HG03439 (cell line): ENCODE data around the gene KCNT2.
"Not testable (repeated sequence)": the region's sequence is repeated elsewhere in the genome, so short reads cannot be mapped to it uniquely, and the experiment has no call there.

ENCODE experiments used
- ATAC-seq: cut with Tn5 transposase; IDR thresholded peaks from one replicate; pipeline ENCODE4 v1.9.1; 2021; ENCODE audit warnings: mild to moderate bottlenecking, moderate library complexity; ENCODE audit not compliant: unreplicated experiment

KCNT2 gene

DNA sequence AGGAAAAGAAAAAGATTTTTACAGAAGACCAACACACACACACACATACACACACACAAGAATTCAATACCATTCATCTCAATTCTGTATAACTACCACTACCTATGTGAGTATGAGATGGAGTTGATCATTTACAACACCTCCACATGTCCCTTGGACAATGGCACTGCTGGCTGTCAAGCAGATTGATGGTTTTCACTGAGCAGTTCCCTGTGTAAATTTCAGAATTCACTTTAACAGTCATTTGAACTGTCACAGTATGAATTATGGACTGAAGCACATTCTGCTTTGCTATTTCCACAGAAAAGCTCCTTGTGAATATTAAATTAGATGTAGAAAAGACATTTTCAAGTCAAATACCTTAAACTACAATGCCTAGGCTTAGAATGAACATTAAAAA lies 14.3 kb downstream of the KCNT2 start:
- ATAC-seq, result no peak

DNA sequence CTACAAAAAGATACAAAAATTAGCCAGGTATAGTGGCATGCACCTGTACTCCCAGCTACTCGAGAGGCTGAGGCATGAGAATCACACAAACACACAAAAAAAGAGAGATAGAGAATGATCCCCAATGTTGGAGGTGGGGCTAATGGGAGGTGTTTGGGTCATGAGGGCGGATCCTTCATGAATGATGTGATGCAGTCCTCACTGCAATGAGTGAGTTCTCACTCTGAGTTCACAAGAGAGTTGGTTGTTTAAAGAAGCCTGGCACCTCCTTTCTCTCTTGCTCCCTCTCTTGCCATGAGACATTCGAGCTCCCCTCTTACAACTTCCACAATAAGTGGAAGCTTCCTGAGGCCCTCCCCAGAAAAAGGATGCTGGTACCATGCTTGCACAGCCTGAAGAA lies 17.3 kb downstream of the KCNT2 start:
- no peak for ATAC-seq

DNA sequence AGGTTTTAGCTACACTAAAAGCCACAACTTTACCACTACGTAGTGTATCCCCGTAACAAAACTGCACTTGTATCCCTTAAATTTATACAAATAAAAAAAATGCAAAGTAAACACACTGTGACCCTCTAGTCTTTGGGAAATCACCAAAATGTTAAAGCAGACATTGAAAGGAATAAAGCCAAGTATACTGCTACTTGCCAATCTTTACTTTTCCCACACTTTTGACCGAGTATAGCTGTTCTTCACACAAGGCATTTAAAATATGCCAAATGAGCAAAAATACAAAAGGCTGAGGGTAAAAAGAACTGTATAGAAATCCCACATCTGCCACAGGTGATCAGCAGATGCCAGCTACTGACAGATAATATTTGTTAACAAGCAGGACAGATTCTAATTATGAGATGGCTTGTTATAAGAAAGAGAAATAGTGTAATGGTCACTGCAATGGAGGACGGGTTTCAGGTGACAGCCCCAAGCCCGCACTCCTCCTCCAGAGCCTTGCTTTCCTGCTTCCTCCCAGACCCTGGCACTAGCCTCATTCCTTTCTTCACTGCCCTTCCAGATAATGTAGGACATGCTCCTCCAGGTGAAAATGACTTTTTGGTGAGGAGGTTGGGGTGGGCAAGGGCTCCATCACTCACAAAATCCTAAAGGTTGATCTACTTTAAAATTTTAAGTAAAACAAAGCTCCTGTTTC lies 18.1 kb downstream of the KCNT2 start:
- ATAC-seq, result no peak

DNA sequence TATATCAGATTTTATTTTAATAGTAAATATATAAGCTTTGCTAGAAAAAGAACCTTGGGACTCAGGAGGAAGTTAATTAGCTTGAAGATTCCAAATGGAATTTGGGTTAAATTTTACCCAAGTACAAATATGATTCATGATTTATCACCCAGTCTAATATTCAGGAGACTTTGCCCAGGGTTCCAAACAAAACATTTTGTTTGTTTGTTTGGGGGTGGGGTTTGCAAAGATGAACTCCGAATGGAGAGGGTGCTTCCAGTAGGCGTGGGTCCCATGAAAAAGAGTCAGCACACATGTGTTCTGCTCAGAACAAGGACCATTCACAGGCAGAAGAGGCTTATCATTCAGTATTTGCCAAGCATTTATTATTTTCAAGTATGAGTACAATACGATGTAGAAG lies 23.5 kb downstream of the KCNT2 start:
- ATAC-seq, result no peak

DNA sequence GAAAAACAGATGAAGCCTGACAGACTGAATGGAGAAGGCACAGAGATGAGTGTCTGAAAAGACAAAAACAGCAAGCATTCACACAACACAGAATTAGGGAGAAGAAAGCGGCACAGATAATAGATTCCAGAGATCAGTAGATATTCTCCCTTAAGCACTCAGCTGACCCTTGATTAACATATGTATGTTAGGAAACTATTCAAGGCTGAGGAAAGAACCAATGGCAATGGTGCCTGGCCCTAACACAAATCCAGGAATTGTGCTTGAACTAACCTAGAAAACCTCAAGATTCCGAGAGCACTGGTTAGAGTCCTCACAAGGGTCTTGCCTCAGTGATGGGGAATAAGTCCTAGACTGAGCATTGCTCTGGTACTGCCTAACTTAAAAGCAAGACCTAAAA lies 30.9 kb downstream of the KCNT2 start:
- no peak for ATAC-seq

DNA sequence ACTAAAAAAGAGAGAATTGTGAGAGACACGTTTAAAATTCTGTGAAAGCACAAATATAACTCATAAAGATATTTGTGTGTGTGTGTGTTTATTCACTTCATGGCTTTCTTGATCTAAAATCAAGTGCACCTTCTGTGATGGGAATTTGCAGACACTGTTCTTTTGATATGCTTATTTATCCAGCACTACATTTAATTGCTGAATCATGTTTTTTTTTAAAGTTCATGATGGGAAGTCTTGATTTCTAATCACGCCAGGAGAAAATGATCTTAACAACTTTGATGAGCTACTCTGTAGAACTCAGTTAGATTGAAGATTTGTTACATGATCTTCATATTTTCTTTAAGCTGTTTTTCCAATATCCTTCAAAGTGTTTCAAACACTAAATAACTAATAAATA lies 35.0 kb downstream of the KCNT2 start:
- ATAC-seq, result no peak

DNA sequence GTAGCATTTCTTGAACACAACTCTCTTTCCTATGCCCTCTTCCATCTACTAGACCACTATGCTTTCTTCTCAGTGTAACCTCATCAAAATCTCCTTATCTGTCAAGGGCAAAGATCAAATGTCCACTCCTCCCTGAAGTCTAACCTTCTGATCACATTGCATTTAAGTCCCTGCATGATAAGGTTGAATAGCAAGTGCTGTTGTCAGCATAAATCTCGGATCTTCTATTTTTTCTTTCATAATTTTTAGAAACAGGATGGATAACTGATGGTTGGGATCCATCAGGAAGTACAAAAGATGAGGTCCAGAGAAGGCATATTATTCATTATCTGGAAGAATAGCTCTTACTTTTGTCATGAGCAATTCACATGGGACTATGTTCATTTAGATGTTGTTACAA lies 41.0 kb downstream of the KCNT2 start:
- ATAC-seq, result no peak

DNA sequence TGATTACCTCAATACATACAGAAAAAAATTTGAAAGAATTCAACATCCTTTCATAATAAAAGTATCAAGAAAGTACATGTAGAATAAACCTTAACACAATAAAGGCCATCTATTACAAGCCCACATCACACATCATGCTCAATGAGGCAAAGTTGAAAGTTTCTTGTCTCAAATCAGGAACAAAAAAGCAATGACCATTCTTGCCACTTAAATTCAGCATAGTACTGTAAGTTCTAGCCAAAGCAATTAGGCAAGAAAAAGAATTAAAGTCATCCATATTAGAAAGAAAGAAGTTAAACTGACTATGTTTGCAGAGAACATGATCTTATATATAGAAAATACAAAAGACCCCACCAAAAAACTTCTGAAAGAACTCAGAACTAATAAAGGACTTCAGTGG lies 44.5 kb downstream of the KCNT2 start:
- no peak for ATAC-seq

DNA sequence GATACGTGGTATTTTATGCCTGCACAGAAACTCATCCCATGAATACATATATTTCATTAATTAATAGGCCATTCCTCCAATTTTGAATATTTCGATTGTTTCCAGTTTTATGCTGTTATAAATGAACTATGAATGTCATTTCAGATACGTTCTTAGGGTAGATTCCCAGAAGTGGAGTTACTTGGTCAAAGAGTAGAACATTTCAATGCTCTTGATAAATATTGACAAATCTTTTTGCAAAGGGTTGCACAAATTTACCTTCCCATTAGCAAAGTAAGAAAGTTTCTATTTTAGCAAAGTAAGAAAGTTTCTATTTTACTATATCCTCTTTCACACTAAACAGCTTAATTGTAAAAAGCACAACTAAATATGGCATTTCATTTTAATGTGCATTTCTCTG lies 48.9 kb downstream of the KCNT2 start:
- ATAC-seq, result no peak

DNA sequence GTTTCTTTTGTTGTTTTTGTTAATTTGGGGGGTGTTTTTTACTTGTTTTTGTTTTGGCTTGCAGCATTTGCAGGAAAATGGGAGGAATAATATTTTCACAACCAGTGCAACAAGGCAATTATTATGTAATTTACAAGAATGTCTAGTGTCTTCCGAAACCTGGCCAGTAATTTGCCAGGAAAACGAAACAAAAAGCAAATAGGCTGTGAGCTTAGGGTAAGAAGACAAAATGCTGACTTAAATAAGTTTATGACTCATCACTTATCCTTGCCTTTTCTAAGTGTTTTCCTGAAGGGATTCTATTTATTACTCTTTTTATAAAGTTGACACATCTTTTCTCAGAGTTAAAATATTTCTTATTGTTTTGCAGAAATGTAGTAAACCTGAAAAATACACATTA lies 49.8 kb downstream of the KCNT2 start:
- ATAC-seq, result no peak

DNA sequence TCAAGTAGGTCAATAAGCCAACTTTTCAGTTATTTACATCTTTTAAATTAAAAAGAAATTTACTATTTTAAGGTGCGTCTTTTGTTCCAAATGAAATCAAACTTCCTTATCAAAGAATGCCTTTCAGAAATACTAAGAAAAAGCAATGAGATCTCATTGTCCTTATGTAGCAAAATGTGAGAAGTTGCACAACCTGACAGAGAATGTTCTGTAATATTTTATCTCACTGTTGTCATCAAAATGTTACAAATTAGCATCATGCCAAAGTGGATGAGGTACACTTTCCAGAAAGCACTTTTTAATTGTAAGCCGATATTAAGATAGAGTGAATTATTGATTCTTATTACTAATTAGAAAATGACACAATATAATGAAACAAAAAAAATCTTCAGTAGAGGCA lies 50.4 kb downstream of the KCNT2 start:
- no peak for ATAC-seq

DNA sequence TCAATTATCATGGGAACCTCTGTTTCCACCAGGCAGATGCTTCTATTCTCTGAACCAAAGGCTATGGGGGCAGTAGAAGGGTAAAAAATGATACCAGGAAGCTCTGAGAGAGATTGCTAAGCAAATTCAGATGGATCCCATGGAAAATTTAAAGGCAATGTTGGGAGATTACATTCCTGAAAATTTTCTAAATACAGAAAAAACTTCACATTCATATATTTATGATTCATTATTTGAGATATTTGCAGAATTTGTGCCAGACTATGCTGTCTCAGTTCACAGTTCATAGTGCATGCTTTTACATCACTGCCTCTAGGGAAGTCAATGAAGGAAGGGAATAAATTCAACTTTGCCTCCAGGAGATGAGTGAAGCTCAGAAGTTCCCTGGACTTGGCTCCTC lies 57.5 kb downstream of the KCNT2 start:
- no peak for ATAC-seq

DNA sequence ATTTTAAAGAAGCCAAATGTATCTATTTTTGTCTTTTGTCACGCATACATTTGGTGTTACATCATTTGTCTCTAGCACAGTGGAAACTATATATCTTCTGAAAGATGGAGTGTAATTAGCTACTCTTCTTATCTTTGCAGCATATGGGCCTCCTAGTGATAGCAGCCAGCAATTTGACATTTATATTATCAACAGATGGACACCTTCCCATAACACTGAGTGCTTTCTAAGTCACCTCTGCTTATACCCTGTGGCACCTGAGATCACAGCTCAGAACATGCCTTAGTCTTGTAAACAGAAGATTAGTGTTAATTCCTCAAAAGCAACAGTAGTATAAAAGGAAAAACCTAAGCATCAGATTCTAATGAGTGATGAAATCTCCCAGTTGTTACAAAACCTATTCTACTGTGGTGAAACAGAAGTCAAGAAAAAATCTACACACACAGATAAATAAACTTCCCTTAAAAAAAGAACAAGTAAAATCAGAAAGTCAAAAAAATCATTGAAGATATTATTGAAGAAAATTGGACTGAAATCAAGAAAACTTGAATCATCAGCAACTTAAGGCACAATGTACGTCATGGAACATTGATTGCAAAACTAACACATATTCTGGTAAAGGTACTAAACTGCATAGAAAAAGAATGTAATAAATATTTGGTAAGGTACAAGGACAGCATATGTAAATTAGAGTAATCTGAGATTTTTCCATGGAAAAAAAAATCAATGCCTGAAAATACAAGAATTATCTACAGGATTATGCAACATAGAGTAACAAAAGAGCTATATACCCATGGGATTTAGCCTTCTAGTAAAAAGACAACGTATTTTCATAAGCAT lies 61.7 kb downstream of the KCNT2 start:
- no peak for ATAC-seq

DNA sequence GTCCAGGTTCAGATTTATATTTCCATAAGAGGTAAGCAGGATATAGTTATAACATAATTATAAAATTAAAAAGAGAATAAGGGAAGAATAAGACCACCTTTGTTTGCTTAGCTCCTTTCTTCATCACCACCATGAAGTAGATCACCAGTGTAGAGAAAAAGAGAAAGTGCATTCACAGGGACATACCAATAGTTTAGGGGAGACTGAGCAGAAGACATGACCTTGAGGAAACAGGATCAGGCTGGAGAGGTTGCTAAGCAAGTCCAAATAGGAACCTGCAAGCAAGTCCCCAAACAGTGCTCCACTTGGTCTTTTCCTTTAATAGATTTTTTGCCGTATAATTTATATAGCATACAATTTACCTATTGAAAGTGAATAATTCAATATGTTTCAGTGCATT lies 63.0 kb downstream of the KCNT2 start:
- no peak for ATAC-seq

DNA sequence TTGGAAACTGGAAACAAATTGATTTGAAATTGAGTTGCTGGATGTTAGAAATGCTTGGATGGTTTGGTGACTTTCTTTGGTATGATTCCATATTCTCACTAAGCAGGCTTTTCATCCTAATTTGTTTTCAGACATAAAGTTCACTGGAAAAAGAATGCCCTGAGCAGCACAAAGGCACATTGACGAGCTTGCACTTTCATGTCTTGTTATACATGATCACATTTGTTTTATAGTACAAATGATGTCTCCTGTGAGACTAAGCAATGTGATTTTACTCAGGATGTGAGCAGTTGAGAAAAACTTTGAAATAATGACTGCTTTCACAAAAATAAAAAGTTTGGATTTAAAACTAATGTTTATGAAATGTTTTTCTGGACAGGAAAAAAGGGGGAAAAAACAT lies 63.6 kb downstream of the KCNT2 start:
- no peak for ATAC-seq

DNA sequence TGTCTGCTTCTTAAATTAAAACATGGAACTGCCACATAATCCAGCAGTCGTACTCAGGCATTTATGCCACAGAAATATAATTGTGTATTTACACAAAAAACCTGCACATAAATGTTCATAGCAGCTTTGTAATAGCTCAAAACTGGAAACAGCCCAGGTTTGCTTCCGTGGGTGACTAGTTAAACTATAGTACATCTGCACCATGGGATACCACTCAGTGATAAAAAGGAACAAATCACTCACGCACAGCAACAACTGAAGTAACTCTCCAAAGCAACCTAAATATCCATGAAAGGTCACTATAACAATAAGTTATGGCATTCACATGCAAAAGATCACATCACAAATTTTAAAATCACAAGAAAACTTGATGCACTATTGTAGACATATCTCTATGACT lies 64.4 kb downstream of the KCNT2 start:
- ATAC-seq, result no peak

DNA sequence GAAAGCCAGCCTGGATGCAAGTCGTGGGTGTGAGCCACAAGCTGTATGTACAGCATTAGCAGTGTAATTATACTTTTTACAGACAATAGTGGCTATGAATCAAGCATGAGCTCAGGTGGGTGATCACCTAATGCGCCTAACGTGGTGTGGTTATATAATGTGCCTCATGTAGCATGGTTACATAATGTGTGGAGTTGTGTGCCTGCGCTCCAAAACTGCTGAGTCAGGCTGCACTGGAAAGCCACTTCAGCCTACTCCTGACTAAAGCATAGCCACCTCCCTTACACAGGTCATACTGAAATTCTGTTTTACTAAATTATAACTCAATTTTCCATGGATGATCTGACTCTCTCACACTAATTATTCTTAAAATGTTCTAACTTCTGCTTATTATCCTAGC lies 69.8 kb downstream of the KCNT2 start:
- no peak for ATAC-seq

DNA sequence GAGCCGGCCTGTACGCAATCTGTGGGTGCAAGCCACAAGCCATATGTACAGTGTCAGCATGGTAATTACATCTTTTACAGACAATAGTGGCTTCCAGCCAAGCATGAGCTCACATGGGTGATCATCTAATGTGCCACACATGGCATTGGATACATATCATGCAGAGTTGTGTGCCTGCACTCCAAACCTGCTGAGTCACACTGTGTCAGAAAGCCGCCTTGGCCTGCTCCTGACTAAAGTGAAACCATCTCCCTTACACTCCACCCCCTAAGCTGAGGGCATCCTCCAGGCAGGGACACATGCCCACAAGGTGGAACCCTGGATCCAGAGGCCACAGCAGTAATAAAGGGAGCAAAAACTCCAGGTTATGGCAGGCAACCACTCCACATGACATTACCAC lies 72.5 kb downstream of the KCNT2 start:
- no peak for ATAC-seq

DNA sequence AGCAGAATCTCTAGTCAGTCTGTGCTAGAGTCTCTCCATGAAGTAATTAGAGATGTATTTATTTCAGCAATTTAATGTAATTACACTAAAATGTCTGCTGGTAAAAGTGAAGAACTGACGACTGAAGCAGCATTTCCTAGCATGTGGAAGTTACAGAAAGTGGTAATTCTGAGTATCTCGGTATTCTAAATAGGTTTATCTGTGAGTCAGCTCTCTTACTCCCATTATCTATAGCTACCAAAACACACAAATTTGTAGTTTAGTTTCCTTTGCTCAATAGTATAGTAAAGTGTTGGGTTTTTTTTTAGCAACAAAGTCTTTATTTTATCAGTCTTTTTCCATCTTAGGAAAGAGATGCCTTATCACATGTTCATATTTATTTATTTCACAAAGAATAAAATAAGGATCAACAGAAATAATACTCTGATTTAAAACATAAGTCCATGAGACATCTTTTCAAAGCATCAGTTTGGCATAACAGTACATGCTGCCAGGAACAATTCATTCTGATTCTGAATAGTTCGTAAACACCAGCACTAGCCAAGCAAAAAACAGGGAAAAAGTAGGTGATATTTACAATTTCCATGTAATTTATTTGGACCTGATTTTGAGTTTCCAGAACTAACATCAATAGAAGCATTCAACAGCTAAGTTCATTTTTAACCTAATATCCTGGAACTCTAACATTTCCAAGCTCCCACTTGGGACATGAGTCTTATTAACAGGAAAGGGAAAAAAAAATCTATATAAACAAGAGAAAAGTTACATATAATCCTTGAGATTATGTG lies 76.3 kb downstream of the KCNT2 start:
- ATAC-seq, result no peak

DNA sequence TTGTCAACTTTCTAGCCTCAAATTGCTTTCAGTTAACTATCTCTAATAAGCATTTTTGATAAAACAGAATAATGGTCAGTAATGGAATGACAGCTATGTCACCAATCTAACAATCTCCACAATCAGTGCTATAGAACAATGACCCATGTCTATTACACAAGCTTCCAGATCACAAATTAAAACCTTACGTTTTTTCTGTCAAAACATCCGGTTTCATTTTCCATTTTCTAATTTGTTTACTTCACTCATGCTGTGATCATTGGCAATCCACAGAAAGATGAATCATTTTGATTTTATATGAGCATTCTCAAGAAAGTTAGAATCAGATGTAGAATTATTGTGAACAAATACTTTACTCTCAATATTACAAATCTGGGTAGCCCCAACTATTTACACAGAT lies 80.3 kb downstream of the KCNT2 start:
- ATAC-seq, result no peak

DNA sequence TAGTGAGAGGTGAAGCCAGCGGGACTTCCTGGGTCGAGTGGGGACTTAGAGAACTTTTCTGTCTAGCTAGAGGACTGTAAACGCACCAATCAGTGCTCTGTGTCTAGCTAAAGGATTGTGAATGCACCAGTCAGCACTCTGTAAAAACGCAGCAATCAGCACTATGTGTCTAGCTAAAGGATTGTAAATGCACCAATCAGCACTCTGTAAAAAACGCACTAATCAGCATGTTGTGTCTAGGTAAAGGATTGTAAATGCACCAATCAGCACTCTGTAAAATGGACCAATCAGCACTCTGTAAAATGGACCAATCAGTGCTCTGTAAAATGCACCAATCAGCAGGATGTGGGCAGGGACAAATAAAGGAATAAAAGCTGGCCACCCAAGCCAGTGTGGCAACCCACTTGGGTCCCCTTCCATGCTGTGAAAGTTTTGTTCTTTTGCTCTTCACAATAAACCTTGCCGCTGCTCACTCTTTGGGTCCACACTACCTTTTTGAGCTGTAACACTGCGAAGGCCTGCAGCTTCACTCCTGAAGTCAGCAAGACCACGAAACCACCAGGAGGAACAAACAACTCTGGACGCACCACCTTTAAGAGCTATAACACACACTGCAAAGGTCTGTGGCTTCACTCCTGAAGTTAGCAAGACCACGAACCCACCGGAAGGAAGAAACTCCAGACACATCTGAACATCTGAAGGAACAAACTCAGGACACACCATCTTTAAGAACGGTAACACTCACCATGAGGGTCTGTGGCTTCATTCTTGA lies 85.5 kb downstream of the KCNT2 start:
- ATAC-seq, result not testable (repeated sequence)
